Spleen (tissue), 11 donors: ENCODE data around the gene SEMA5A. TPM values are rescaled to one million over a fixed set of nuclear protein-coding genes. Genes with fewer than 3 reads are reported as not detected.

Experiments used
- DNase-seq: peaks from one replicate; pipeline ENCODE4 v3.0.0-alpha.2; 2020
- H3K27ac ChIP-seq, 8 donors: fragments of 200-600 bp; sonication (generic) in 7 of 8; 1 replicate in 4 of 8; 2 replicates in 4 of 8; pipeline versions ENCODE4 v1.5.0 to v1.8.0; 2016 to 2021; ENCODE audit warnings: inconsistent platforms in 4 of 8, mild to moderate bottlenecking in 4 of 8, moderate library complexity in 1 of 8
- H3K27me3 ChIP-seq, 7 donors: fragments of 200-600 bp; sonication (generic) in 6 of 7; replicated peaks in 1 of 7; 1 replicate in 4 of 7; 2 replicates in 3 of 7; pipeline versions ENCODE4 v1.5.0 to v1.8.0; 2016 to 2021; ENCODE audit warnings: inconsistent platforms in 3 of 7, mild to moderate bottlenecking in 1 of 7
- H3K36me3 ChIP-seq, 6 donors: fragments of 200-600 bp; sonication (generic) in 5 of 6; 1 replicate in 4 of 6; 2 replicates in 2 of 6; pipeline versions ENCODE4 v1.5.0 to v1.8.0; 2016 to 2021; ENCODE audit warnings: inconsistent platforms in 2 of 6
- H3K4me1 ChIP-seq, 6 donors: fragments of 200-600 bp; sonication (generic) in 5 of 6; 1 replicate in 3 of 6; 2 replicates in 3 of 6; pipeline versions ENCODE4 v1.5.0 to v1.8.0; 2016 to 2021; ENCODE audit warnings: inconsistent platforms in 3 of 6
- H3K4me3 ChIP-seq, 8 donors: fragments of 200-600 bp; sonication (generic) in 7 of 8; 1 replicate in 4 of 8; 2 replicates in 4 of 8; pipeline versions ENCODE4 v1.5.0 to v1.8.0; 2016 to 2021; ENCODE audit warnings: inconsistent platforms in 4 of 8, mild to moderate bottlenecking in 4 of 8, moderate library complexity in 2 of 8
- H3K9me3 ChIP-seq, 8 donors: fragments of 200-600 bp; sonication (generic) in 7 of 8; 1 replicate in 4 of 8; 2 replicates in 4 of 8; pipeline versions ENCODE4 v1.5.0 to v1.8.0; 2016 to 2021; ENCODE audit warnings: inconsistent platforms in 4 of 8
- POLR2A ChIP-seq, 3 donors: fragments of 450-650 bp; IDR thresholded peaks; one replicate each; pipeline ENCODE4 v1.5.1; 2017; ENCODE audit warnings: antibody characterized with exemption in 3 of 3, mild to moderate bottlenecking in 1 of 3
- POLR2AphosphoS5 ChIP-seq, 3 donors: sonication (generic); formaldehyde crosslinking; IDR thresholded peaks; one replicate each; pipeline ENCODE4 v1.5.1; 2017; ENCODE audit warnings: antibody characterized with exemption in 3 of 3
- WGBS, 5 donors: extraction: QIAGEN DNeasy Blood & Tissue Kit in 3 of 5; methylation state at CpG; one replicate each; pipeline versions ENCODE4 v1.1.5 to v1.1.7; 2013 to 2018; 5-methylcytosine and 5-hydroxymethylcytosine counted together
- intact Hi-C: fragments of 100-400 bp; cut with DNase I; formaldehyde crosslinking; loops from one replicate; pipeline ENCODE4 v1.15.0; 2023; ENCODE audit warnings: low total_unique reads
- polyA plus RNA-seq, 3 donors: library from polyadenylated mRNA; stranded (reverse); fragments of 200-250 nt; gene quantifications; one replicate each; pipeline ENCODE4 v1.2.1, GENCODE V29; 2013
- total RNA-seq, 7 donors: library from RNA; depleted of rRNA in 3 of 7; stranded (reverse); fragments of >200 nt in 3 of 7; fragmentation: NEBNext Ultra II Directional in 4 of 7; extraction: Animal tissue kit (Norgen Biotek cat#: 25700) in 4 of 7; gene quantifications; one replicate each; pipeline versions ENCODE4 v1.1.0 to v1.2.1, GENCODE V29; 2016 to 2021
- TF ChIP-seq, protein P1 (sequence below), 11 experiments: fragments of 200-600 bp in 7 of 11; fragments of 450-650 bp in 4 of 11; sonication (generic) in 4 of 11; IDR thresholded peaks in 8 of 11; conservative IDR thresholded peaks in 3 of 11; 1 replicate in 7 of 11; 2 replicates in 4 of 11; pipeline versions ENCODE4 v1.4.0 to v1.8.0; 2016 to 2021; ENCODE audit warnings: antibody characterized with exemption in 11 of 11, inconsistent platforms in 4 of 11, mild to moderate bottlenecking in 1 of 11
- donor health status: healthy with polysubstance abuse.
- donor health status: DM: no; HTN: no; CAD: no; lungs with moderate emphysema.
- donor health status: DM: no; HTN: no; CAD: no.
- donor health status: Bipolar disorder and iron deficiency.
- donor health status: healthy.
- donor health status: DM: no; HTN: no; CAD: no.
- donor health status: DM: yes; HTN: yes; CAD: no.

SEMA5A gene
- total and polyA plus RNA-seq, 10 donors: 1.4 to 30.9 (median 13.1) TPM

DNA sequence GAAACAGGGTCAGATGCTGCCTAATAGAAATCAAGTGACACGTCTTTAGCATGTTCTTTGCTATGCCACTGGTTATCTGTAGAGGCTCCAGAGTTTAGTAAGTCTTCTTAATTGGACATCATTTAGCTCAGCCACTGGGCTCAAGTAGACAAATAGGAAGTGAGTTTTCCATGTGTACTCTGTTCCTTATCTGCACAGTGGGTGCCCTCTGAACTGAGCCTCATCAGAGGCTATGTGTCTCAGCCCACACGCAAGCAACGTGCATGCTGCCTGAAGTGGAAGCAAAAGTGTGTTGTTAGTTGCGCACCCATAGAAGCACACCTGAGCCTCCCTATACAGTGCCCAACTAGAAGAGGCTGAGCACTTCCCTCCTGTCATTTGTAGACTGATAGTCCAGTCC, 134.7 kb downstream of the SEMA5A start:
- Histone ChIP-seq H3K36me3 (no peaks in the 10 kb centered on the region), H3K4me3 (no peak overlapping the region), H3K9me3 (no peaks in the 10 kb centered on the region), H3K27me3 (no peaks in the 10 kb centered on the region), H3K4me1 (no peaks in the 10 kb centered on the region), H3K27ac (no peak overlapping the region)
- intact Hi-C loops: no loop called here
- DNase-seq: no peak
- TF ChIP-seq, protein P1, sequence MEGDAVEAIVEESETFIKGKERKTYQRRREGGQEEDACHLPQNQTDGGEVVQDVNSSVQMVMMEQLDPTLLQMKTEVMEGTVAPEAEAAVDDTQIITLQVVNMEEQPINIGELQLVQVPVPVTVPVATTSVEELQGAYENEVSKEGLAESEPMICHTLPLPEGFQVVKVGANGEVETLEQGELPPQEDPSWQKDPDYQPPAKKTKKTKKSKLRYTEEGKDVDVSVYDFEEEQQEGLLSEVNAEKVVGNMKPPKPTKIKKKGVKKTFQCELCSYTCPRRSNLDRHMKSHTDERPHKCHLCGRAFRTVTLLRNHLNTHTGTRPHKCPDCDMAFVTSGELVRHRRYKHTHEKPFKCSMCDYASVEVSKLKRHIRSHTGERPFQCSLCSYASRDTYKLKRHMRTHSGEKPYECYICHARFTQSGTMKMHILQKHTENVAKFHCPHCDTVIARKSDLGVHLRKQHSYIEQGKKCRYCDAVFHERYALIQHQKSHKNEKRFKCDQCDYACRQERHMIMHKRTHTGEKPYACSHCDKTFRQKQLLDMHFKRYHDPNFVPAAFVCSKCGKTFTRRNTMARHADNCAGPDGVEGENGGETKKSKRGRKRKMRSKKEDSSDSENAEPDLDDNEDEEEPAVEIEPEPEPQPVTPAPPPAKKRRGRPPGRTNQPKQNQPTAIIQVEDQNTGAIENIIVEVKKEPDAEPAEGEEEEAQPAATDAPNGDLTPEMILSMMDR (IDR thresholded peaks at IDR 0.05 in 8 of 11, conservative IDR thresholded peaks at IDR 0.05 in 3 of 11): no peak
- 54 to 86% (median 73%) methylated on average over 4 of the region's 4 CpGs for WGBS, 5 donors

DNA sequence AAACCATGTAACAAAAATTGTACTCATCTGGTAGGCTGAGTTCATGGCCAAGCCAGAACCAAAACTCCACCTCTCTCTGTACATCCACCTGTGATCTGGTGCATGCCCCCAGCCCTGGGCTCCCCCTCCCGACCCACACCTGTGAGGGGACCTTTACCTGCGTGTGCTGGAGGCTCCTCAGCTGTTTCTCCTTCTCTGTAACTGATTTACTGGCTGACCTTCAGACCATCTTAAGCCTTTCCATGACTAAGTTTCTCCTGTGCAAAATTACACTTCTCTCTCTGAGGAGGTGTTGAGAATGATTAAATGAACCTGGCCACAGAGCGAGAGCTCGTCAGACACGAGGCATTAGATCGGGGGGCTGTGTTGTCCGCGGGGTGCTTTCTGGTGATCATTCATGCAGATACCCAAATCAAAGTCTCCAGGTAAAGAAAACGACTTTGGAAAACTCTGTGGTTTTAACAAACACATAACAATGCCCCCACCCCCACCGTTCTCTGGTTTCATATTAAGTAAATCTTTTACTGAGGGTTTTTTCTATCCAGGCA, 136.4 kb downstream of the SEMA5A start:
- H3K36me3 ChIP-seq: no peaks in the 10 kb centered on the region
- no peaks in the 10 kb centered on the region for H3K9me3 ChIP-seq
- WGBS, 5 donors: 71 to 77% (median 74%) methylated on average over 10 of the region's 10 CpGs
- H3K27ac ChIP-seq: no peak overlapping the region
- intact Hi-C loops: no loop called here
- TF ChIP-seq, protein P1 (IDR thresholded peaks at IDR 0.05 in 8 of 11, conservative IDR thresholded peaks at IDR 0.05 in 3 of 11): no peak
- TF ChIP-seq POLR2A (IDR thresholded peaks at IDR 0.05) (no peak), POLR2AphosphoS5 (IDR thresholded peaks at IDR 0.05) (no peak)
- no peak for DNase-seq
- H3K4me1 ChIP-seq: no peaks in the 10 kb centered on the region
- H3K27me3 ChIP-seq: no peaks in the 10 kb centered on the region
- no peak overlapping the region for H3K4me3 ChIP-seq

DNA sequence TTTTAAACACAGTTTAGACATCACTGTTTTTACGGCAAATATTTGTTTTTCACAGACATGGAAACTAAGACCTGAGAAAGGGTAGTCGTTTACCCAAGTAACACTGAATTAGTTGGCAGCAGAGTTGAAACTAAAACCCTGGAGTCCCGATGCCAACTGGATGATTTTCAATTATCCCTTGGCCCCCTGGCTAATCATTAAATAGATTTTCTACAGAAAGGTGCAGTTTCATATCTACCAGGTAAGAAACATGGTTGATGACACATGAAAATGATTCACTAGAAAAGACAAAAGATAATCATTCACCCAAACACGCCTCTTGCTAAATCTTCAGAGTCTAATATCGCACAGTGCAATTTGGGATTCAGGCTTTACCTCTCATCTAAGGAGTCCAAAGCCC, 136.9 kb downstream of the SEMA5A start:
- 87 to 91% (median 89%) methylated on average over 5 of the region's 5 CpGs for WGBS, 5 donors
- TF ChIP-seq POLR2A (IDR thresholded peaks at IDR 0.05) (no peak), POLR2AphosphoS5 (IDR thresholded peaks at IDR 0.05) (no peak)
- TF ChIP-seq, protein P1 (IDR thresholded peaks at IDR 0.05 in 8 of 11, conservative IDR thresholded peaks at IDR 0.05 in 3 of 11): no peak
- no peaks in the 10 kb centered on the region for H3K36me3 ChIP-seq
- intact Hi-C loops: no loop called here
- no peak overlapping the region for H3K4me3 ChIP-seq
- no peak for DNase-seq
- no peak overlapping the region for H3K27ac ChIP-seq
- H3K9me3 ChIP-seq: no peaks in the 10 kb centered on the region
- no peaks in the 10 kb centered on the region for H3K4me1 ChIP-seq
- H3K27me3 ChIP-seq: no peaks in the 10 kb centered on the region

DNA sequence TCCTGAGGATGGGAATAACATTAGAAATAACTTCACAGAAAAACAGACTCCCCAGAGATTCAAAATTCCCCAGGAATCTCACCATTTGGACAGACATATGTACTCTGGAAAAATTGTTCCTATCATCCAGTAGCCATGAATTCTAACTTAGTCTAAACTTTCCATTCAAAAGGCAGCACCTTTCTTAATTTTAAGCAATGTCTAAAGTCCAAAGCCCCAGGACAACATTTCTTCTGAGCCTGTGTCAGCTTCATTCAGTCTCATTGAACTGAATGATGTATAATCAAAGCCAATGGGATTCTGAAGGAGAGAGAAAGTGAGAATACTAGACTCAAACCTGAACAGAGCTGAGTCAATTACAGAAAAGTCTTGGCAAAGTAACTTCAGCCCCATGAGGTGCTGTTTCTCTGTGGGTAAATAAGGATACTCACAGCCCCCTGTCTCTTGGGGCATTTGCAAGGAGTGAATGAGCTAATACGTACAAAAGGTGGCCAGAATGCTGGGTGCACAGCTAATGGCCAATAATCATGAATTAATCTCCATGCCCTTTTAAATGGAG, 140.6 kb downstream of the SEMA5A start:
- WGBS, 5 donors: 67 to 89% (median 81%) methylated on average over 1 of the region's 1 CpG
- H3K27ac ChIP-seq: no peak overlapping the region
- no peaks in the 10 kb centered on the region for H3K4me1 ChIP-seq
- no peak overlapping the region for H3K4me3 ChIP-seq
- no peaks in the 10 kb centered on the region for H3K36me3 ChIP-seq
- H3K9me3 ChIP-seq: no peaks in the 10 kb centered on the region
- TF ChIP-seq, protein P1 (IDR thresholded peaks at IDR 0.05 in 8 of 11, conservative IDR thresholded peaks at IDR 0.05 in 3 of 11): no peak
- no peak for TF ChIP-seq POLR2AphosphoS5 (IDR thresholded peaks at IDR 0.05)
- TF ChIP-seq POLR2A (IDR thresholded peaks at IDR 0.05): no peak
- no peak for DNase-seq
- H3K27me3 ChIP-seq: no peaks in the 10 kb centered on the region
- intact Hi-C loops: no loop called here
